Amniotic stem cell (primary cell): ENCODE data around the gene GALNT7.
"Not testable (repeated sequence)": the region's sequence is repeated elsewhere in the genome, so short reads cannot be mapped to it uniquely, and the experiment has no call there.

ENCODE experiments used
- DNase-seq: peaks from one replicate; lab custom pipeline; 2025; lab: John Stamatoyannopoulos, UW

Gene GALNT7

DNA sequence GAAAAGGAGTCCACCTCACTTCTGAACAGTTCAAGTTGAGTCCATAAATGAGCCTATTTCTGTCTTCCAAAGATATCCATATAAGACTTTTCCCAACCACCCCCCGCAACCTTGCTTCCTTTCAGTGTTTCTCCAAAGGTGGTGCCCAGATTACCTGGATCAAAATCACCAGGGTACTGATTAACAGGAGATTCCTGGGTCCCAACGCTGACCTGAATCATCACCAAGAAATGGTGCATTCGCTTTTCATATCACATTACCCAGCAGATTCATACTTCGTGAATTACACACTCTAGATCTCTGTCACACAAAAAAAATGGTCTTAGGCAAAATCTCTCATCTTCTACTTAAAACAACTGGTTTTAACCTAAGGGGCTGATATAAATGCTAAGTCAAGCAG lies 2.1 kb upstream of the GALNT7 start:
- no peak for DNase-seq

DNA sequence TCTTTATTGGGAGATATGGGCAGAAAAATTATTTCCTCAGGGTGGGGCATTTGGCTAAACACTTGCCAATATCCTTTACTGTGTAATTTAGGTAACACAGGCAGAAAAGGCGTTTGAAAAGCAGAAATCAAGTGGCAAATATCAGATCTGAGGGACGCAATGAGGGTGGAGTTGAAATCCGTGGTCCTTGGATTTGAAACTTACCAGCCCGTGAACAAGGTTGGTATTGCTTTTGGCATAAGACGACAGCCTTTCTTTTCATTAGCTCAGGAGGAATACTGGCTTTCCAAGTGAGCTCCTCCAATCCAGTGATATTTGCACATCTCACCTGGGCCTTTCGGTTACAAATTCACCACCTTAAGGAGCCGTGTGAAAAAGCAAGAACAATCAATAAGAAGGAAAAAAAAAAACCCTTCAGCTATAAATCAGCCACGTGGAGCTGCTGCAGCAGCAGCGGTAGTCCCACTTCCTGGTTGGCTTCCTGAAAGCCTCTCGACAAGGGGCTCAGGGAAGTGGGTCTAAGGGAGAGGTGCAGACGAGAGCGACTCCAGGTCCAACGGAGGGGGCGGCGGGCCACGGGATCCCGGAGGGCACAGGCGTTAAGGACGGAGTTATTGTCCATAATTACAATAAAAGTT lies 734 bp upstream of the GALNT7 start:
- DNase-seq = no peak

DNA sequence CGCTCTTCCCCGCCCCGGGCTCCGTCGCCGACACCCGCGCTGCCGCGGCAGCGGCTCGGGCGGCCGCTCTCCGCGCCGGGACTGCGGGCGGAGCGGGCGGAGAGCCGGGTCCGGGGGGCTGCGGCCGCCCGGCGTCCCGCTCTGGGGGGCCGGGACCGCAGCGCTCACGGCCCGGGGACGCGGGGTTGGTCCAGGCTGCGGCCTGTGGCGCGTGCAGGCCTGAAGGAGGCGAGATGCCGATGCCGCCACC lies 492 bp downstream of the GALNT7 start:
- DNase-seq = no peak

DNA sequence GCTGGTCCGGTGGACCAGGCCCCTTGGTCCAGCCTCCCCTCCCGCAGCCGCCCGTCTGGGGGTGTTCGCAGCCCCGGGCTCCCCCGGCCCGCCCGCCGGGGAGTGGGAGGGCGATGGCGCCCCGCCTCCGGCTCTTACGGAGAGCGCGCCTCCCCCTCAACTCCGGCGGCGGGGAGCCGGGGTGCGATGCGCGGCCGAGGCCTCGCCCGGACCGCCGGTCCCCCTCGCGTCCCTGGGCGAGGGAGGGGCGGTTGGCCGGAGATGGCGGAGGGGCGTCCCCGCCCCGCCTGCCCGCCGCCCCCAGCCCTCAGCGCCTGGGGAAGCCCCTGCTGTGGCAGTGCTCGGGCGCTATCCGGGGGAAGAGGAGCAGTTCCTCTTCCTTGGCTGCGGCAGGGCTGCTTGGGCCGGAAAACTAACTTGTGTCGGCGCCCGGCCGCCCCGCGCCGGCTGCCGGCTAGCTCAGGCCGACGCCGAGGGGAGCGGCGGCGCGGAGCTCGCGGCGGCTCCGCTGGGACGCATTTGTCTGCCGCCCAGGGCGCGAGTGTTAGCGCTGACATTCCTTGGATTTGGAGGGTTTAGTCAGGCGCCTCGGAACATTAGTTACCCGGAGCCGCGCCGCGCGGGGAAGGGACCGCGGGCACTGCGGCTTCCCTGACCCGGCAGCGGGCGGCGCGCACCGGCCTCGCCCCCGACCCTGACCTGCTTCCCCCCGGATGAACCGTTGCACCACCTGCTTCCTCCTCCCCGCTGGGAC lies 994 bp downstream of the GALNT7 start:
- no peak for DNase-seq

DNA sequence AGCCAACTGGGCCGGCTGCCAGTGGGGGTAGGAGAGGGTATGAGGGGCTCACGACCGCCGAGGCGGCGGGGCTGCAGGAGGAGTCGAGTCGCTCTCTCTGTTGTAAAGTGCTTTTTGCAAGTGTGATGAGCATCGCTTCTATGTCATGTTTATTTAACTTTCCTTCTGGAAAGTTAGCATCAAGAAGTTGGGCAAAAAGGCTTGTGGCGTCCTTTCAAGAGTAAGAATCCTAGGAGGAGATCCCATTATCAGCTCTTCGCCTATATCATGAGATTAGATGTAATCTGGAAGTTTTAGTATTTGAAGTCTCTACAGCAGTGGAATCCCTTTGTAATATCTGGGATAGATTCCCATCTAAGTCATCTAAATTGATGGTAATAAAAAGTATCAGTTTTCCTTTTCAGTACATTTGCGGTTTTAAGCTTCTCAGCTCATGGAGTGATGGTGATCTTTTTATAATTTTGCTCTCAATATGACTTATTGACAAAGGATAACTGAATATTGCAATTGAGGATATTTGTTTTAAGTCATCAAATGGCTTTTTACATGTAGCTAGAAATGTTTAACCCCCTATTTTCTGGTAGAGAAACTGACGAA lies 1.7 kb downstream of the GALNT7 start:
- no peak for DNase-seq

DNA sequence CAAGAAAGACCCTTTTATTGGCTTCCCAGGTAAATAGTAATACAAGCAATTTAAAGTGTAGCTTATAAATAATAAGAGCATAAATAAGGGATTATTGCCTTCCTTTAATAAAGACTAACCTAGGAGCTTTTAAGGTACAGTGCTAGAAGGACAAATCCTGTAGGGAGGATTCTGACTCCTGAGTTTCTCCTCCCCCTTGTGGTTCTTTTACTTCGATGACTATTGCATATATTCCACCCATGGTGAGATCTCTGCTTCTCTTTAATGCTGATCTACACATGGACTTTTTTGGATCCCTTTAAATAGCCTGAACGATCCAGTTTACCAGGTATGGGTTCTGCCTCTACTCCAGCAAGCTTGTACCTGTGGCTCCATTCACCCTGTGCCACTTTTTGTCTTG lies 2.5 kb downstream of the GALNT7 start:
- DNase-seq = no peak

DNA sequence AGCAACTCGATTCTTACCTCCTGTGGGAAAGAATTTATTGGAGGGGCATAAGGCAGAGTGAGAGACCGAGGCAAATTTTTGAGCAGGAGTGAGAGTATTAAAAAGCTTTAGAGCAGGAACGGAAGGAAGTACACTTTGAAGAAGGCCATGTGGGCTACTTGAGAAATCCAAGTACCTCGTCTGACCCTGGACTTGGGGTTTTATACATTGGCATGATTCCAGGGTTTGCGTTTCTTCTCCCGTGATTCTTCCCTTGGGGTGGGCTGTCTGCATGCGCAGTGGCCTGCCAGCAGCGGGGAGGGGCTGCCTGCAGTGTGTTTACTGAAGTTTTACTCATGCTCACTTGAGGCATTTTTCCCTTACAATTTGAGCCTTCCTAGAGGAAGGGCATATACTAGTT lies 3.4 kb downstream of the GALNT7 start:
- no peak for DNase-seq

DNA sequence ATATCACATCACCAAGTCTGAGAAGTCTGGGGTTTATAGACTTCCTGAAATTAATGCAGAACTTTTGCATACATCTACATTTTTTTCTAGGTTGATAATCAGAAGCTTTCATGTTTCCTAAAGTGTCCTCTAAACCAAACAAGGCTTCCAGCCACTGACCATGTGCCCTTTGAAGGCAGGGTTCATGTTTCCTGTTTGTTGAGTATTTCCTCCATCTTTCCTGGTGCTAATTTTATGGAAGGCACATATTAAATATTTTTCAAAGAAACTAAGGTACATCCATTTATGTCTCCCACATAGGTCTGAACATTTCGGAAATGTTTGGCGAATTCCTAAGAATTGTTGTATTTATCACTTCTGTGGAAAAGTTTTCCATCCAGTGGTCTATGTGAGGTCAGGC lies 5.6 kb downstream of the GALNT7 start:
- DNase-seq = no peak

DNA sequence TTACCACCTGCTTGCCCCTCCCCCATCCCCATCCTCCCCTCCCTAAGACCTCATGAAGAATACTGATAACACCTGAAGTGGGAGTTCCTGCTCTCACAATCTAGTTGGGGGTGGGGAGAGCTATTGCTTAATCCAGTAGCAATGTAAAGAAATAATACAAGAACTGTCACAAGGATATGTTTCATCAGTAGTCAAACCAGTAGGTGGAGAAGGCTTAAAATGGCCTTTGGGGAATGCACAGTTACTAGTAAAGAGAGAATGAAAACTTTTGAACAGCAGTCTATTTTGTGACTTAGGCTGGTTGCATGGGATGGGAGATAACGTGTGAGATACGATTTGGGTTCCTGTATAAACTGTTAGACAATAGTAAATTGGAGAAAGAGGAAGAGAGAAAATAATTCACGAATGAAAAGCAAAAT lies 6.0 kb downstream of the GALNT7 start:
- no peak for DNase-seq

DNA sequence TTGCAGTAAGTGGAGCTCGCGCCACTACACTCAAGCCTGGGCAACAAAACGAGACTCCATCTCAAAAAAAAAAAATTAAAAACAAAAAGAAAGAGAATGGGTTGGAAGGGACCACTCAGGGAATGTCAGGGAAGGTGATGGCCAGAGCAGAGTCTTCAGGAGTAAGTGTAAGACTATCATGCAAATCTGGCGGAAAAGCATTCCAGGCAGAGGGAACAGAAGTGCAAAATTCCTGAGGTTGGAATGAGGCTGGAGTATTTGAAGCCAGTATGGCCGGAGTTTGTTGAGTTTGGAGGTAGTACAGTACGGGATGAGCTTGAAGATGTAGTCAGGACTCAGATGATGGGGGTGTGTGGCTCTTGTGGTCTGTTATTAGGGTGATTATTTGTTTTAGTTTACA lies 7.4 kb downstream of the GALNT7 start:
- no peak for DNase-seq

DNA sequence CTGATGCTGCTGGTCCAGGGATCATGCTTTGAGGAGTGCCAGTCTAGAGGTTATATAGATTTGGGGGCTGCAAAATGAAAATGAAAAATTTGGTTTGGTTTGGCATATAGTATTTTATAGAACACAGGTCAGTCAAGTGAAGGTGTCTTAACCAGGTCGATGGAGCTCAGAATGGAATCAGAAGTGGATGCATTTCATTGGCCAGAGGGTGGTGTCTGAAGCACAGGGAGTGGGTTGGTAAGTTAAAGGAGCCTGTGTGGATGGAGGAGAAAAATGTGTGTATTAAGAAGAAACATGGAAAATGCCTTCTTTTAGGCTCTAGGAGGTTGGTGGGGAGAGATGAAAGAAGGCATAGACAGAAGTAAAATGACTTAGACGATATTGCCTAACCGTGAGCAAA lies 8.6 kb downstream of the GALNT7 start:
- DNase-seq = no peak

DNA sequence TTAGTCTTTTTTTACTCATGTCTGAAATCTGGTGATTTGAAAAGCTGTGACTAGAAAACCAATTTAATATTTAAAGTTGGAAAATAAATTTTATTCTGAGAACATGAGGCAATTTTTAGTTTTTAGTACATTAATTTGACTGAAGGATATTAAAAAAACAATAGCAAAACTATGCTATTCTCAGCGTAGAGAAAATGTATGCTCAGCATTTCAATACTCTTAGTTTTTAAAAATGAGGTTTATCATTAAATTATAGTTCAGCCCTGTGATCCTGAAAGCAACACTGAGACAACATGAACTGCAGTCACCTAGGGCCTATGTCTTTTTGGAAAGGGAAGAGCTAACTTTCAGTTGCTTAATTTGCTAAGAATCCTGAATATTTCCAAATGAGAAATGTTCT lies 9.5 kb downstream of the GALNT7 start:
- DNase-seq = no peak

DNA sequence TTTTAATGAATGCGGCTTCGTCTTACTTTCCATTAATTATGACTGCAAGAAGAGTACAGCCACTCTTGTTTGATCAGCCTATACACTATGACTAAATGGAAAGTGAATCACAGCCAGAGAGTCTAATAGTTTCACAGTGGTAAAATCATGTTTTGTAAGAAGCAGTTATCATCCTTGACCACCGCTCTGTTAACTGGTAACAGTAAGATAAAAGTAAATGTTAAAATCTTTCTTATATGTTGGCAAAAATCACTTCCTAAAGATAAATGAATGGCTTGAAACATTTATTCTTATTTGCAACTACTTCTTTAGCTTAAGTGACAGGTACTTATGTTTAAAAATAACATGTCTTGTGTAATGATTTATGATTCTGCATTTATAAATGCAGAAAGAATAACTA lies 13.2 kb downstream of the GALNT7 start:
- DNase-seq = no peak

DNA sequence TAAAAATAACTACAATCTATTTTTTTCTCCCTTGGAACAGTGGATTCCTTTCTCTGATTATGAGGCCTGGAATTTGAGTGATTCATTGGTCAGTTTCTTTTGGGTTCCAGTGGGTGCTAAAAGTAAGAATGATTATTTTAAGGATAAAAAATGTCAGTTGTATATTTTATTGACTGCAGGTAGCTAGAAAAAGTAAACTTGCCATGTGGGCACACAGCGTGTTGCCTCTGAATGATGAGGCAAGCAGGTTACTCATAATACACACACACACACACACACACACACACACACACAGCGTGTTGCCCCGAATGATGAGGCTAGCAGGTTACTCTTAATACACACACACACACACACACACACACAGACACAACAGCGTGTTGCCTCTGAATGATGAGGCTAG lies 13.8 kb downstream of the GALNT7 start:
- DNase-seq = no peak

DNA sequence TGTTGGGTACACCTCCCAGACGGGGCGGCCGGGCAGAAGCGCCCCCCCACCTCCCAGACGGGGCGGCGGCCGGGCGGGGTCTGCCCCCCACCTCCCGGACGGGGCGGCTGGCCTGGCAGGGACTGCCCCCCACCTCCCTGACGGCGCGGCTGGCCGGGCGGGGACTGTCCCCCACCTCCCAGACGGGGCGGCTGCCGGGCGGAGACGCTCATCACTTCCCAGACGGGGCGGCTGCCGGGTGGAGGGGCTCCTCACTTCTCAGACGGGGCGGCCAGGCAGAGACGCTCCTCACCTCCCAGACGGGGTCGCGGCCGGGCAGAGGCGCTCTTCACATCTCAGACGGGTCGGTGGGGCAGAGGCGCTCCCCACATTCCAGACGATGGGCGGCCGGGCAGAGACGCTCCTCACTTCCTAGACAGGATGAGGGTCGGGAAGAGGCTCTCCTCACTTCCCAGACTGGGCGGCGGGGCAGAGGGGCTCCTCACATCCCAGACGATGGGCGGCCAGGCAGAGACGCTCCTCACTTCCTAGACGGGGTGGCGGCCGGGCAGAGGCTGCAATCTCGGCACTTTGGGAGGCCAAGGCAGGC lies 15.1 kb downstream of the GALNT7 start:
- not testable (repeated sequence) for DNase-seq

DNA sequence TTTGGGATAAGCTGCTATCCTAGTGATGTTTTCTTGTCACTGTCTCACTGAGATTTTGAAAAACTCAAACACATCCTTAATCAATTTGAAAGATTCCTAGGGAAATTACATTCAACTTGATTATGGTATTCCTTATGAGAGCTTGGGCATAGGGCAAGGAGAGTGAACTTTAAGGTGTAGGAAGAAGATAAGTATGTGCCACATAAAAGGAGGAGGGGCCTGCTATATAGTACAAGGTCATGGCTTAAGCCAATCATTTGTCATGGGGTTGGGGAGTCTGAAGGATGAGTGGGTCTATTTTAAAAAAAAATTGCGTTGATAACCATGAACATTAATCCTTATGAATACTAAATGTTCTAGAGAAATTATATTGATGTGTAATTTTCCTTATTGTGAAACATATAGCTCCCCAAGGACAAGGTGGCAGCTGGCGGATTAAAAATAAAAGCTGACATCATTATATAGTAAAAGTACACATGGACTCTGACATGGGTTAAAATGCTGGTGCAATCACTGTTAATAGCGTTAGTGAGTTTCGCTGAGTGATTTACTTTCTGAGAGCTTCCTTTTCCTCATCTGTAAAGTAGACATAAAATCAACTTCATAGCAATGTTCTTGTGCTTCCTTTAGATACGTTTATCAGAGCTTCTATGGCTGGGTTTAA lies 17.4 kb downstream of the GALNT7 start:
- DNase-seq = no peak

DNA sequence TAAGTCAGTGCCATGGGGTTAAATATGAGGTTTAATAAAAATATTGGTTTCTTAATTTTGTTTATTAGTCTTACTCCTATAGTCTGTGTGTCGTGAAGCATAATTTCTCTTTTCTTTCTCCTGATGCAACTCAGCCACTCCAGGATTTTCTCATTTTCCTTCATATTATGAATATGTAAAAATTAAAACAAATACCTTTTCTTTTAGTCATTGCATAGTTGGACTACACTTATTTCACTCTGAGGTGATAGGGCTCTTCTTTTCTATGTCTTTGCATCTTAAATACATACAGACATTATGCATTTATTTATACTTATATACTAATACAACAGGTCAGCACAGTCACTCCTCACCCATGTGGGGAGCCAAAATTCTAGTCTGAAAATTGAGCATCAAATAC lies 19.1 kb downstream of the GALNT7 start:
- DNase-seq = no peak

DNA sequence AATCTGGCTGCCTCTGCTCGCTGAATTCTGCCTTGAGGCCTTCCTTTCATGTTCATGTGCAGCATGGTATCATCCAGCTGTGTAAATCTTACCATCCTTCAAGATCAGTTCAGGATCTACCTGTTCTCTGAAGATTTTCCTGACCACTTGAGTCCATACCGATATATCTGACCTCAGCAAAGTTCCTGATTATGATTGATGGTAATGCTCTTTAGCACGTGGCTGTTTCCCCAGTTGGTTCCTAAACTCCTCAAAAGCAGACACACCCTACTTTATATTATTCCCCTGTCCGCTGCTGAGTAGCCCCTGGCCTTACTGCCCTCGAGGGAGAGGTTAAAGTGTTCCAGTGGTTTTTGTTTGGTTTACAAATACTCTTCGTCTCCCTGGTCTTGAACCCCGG lies 20.0 kb downstream of the GALNT7 start:
- no peak for DNase-seq

DNA sequence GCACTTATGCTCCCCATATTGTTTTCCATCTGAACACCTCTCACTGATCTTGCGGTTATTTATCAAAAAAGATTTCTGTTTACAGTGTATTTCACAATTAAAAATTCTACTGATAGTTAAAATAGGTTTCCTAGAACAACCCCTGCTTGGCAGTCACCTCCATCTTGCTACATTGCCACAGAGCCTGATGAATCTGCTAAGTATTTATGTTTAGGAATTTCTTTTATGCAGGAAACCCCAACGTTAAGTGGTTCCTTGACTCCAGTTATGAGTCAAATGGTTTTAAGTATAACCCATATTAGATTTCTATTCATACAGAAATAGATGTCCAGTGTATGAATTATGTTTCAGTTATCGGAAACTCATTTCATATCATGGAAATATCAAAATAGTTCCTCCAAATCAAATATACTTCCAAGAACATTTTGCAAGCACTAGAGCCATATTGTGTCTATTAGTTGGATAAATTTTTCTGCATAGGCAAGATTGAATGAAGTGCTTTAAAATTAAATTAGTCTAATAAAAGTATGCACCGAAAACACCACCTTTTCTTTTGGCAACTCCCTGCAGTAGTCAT lies 20.6 kb downstream of the GALNT7 start:
- no peak for DNase-seq

DNA sequence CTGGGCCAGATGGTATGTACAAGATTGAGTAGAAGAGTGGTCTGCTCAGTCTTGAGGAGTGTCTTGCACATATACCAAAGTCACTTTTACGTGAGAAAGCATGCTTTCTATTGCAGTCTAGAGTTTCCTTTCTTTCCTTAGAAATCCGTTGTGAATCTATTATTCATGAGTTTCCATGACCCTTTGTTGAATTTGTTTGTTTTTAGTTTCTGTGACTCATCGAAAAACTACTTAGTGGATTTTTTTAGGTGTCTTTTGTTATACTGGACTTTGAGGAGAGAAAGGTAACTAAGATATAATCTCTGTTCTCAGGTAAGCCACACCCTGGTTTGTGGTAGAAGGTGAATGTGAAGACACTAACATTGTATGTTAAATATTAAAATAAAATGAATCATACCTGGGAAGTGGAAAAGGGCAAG lies 23.0 kb downstream of the GALNT7 start:
- DNase-seq = no peak

DNA sequence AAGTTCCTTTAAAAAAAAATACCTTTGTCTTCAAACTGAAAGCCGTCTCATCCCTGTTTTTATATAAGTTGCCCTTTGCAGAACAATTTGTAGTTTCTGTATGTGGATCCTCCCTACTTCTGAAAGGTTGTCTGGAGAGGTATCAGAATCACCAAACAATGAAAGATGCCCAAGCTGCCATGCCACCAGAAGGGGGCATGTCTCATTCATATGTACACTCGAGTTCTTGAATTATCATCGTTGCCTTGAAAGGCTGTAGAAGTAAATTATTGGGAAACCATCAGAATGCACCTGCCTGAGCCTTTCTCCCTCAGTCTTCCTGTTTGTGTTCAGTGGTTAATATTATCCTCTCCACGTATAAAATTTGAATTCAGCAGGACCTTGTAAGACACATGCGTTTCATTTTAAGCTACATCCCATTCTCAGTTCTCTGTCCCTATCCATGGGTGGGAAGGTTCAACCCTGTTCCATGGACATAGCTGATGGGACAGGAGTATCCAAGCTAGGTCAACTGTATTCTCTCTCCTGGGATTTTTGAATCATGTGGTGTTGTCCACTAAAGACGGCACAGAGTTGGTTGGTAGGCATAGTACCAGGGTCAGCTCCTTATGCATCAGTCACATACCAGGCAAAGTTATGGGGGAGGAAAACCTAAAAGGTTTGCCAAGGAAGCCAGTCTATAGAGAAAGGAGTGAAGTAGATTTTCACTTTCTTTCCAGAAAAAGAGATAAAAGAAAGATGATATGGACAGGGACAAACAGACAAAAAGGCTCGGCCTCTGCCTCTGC lies 24.0 kb downstream of the GALNT7 start:
- DNase-seq = no peak

DNA sequence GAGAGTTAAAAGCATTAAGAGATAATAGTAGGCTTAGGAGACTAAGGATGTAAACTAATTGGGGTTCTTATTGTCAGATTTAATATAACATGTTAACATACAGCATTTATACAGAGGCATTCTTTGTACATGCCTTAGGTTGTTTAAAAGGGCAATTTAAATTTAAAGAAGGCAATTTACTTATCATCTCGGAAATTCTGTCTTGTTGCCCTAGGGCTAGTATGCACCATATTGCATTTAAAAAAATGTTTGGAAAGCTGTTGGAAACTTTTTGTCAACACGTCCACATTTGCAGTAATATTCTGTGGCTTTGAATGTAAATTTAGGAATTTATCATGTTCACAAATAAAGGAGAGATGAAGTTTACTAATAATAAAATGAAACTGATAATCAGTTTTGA lies 25.5 kb downstream of the GALNT7 start:
- DNase-seq = no peak
